ENCODE measurements around the gene PDZD2. TPM values are rescaled to one million over a fixed set of nuclear protein-coding genes. Genes with fewer than 3 reads are reported as not detected.

The PDZD2 gene
- total and polyA plus RNA-seq, 4 donors: 2.8 to 18.0 (median 5.3) TPM

GRCh38 chr5:32018476-32019436 lies 379.8 kb downstream of the PDZD2 start:
- Histone ChIP-seq H3K9me3 (ENCODE audit: control insufficient read depth, low read length) (no peaks in the 10 kb centered on the region), H3K36me3 (ENCODE audit: control insufficient read depth in 1 of 2, insufficient read depth in 2 of 2, low read length in 1 of 2) (no peaks in the 10 kb centered on the region), H3K4me1 (ENCODE audit: control insufficient read depth in 1 of 2, insufficient read depth in 2 of 2, low read length in 2 of 2) (no peaks in the 10 kb centered on the region), H3K27me3 (ENCODE audit: control insufficient read depth in 1 of 2, insufficient read depth in 2 of 2, low read length in 1 of 2) (no peaks in the 10 kb centered on the region), H3K4me3 (ENCODE audit: low read length in 2 of 2) (no peak overlapping the region), H3K27ac (ENCODE audit: low read depth in 1 of 2, low read length in 2 of 2) (no peak overlapping the region)
- WGBS, 2 donors: 61 to 64% methylated on average over 14 of the region's 14 CpGs
- ATAC-seq (ENCODE audit: low FRiP score) (peak; percentile 19), DNase-seq (no peak)
- intact Hi-C loops (cut with DNase I): no loop called here

- 91 to 96% methylated on average over 4 of the region's 4 CpGs for WGBS, 2 donors
These were observed 381.3 kb downstream of the PDZD2 start for GRCh38 chr5:32020271-32020670.

GRCh38 chr5:32020946-32021345 lies 382.0 kb downstream of the PDZD2 start:
- no peak for ATAC-seq (ENCODE audit: low FRiP score)

More at GRCh38 chr5:32020271-32020670, 381.3 kb downstream of the PDZD2 start:
- Histone ChIP-seq H3K36me3 (ENCODE audit: control insufficient read depth in 1 of 2, insufficient read depth in 2 of 2, low read length in 1 of 2) (no peaks in the 10 kb centered on the region), H3K4me1 (ENCODE audit: control insufficient read depth in 1 of 2, insufficient read depth in 2 of 2, low read length in 2 of 2) (no peaks in the 10 kb centered on the region), H3K27ac (ENCODE audit: low read depth in 1 of 2, low read length in 2 of 2) (no peak overlapping the region), H3K4me3 (ENCODE audit: low read length in 2 of 2) (no peak overlapping the region), H3K9me3 (ENCODE audit: control insufficient read depth, low read length) (no peaks in the 10 kb centered on the region), H3K27me3 (ENCODE audit: control insufficient read depth in 1 of 2, insufficient read depth in 2 of 2, low read length in 1 of 2) (no peaks in the 10 kb centered on the region)
- ATAC-seq (ENCODE audit: low FRiP score) (no peak), DNase-seq (no peak)
- intact Hi-C loops (cut with DNase I): no loop called here

GRCh38 chr5:32021771-32022170 lies 382.8 kb downstream of the PDZD2 start:
- Histone ChIP-seq H3K27me3 (ENCODE audit: control insufficient read depth in 1 of 2, insufficient read depth in 2 of 2, low read length in 1 of 2) (no peaks in the 10 kb centered on the region), H3K27ac (ENCODE audit: low read depth in 1 of 2, low read length in 2 of 2) (no peak overlapping the region), H3K4me1 (ENCODE audit: control insufficient read depth in 1 of 2, insufficient read depth in 2 of 2, low read length in 2 of 2) (no peaks in the 10 kb centered on the region), H3K4me3 (ENCODE audit: low read length in 2 of 2) (no peak overlapping the region), H3K9me3 (ENCODE audit: control insufficient read depth, low read length) (no peaks in the 10 kb centered on the region), H3K36me3 (ENCODE audit: control insufficient read depth in 1 of 2, insufficient read depth in 2 of 2, low read length in 1 of 2) (no peaks in the 10 kb centered on the region)
- DNase-seq (no peak), ATAC-seq (ENCODE audit: low FRiP score) (no peak)
- WGBS, 2 donors: 82 to 90% methylated on average over 3 of the region's 3 CpGs
- intact Hi-C loops (cut with DNase I): no loop called here

More at GRCh38 chr5:32020946-32021345, 382.0 kb downstream of the PDZD2 start:
- H3K27me3 ChIP-seq (ENCODE audit: control insufficient read depth in 1 of 2, insufficient read depth in 2 of 2, low read length in 1 of 2): no peaks in the 10 kb centered on the region
- DNase-seq: no peak
- H3K9me3 ChIP-seq (ENCODE audit: control insufficient read depth, low read length): no peaks in the 10 kb centered on the region
- H3K4me1 ChIP-seq (ENCODE audit: control insufficient read depth in 1 of 2, insufficient read depth in 2 of 2, low read length in 2 of 2): no peaks in the 10 kb centered on the region
- intact Hi-C loops (cut with DNase I): no loop called here
- H3K4me3 ChIP-seq (ENCODE audit: low read length in 2 of 2): no peak overlapping the region
- 91% methylated on average over 7 of the region's 7 CpGs for WGBS, 2 donors
- no peaks in the 10 kb centered on the region for H3K36me3 ChIP-seq (ENCODE audit: control insufficient read depth in 1 of 2, insufficient read depth in 2 of 2, low read length in 1 of 2)
- no peak overlapping the region for H3K27ac ChIP-seq (ENCODE audit: low read depth in 1 of 2, low read length in 2 of 2)

GRCh38 chr5:32022638-32023037 lies 383.7 kb downstream of the PDZD2 start:
- H3K27me3 ChIP-seq (ENCODE audit: control insufficient read depth in 1 of 2, insufficient read depth in 2 of 2, low read length in 1 of 2): no peaks in the 10 kb centered on the region
- H3K9me3 ChIP-seq (ENCODE audit: control insufficient read depth, low read length): no peaks in the 10 kb centered on the region
- H3K27ac ChIP-seq (ENCODE audit: low read depth in 1 of 2, low read length in 2 of 2): no peak overlapping the region
- H3K4me3 ChIP-seq (ENCODE audit: low read length in 2 of 2): no peak overlapping the region
- DNase-seq: no peak
- ATAC-seq (ENCODE audit: low FRiP score): no peak
- 95 to 96% methylated on average over 2 of the region's 2 CpGs for WGBS, 2 donors
- no peaks in the 10 kb centered on the region for H3K36me3 ChIP-seq (ENCODE audit: control insufficient read depth in 1 of 2, insufficient read depth in 2 of 2, low read length in 1 of 2)
- intact Hi-C loops (cut with DNase I): no loop called here
- no peaks in the 10 kb centered on the region for H3K4me1 ChIP-seq (ENCODE audit: control insufficient read depth in 1 of 2, insufficient read depth in 2 of 2, low read length in 2 of 2)

- 88 to 89% methylated on average over 8 of the region's 8 CpGs for WGBS, 2 donors
- Histone ChIP-seq H3K9me3 (ENCODE audit: control insufficient read depth, low read length) (no peaks in the 10 kb centered on the region), H3K4me3 (ENCODE audit: low read length in 2 of 2) (no peak overlapping the region), H3K36me3 (ENCODE audit: control insufficient read depth in 1 of 2, insufficient read depth in 2 of 2, low read length in 1 of 2) (no peaks in the 10 kb centered on the region), H3K27ac (ENCODE audit: low read depth in 1 of 2, low read length in 2 of 2) (no peak overlapping the region), H3K27me3 (ENCODE audit: control insufficient read depth in 1 of 2, insufficient read depth in 2 of 2, low read length in 1 of 2) (no peaks in the 10 kb centered on the region), H3K4me1 (ENCODE audit: control insufficient read depth in 1 of 2, insufficient read depth in 2 of 2, low read length in 2 of 2) (no peaks in the 10 kb centered on the region)
- no peak for ATAC-seq (ENCODE audit: low FRiP score)
- intact Hi-C loops (cut with DNase I): no loop called here
- DNase-seq: no peak
These were observed 384.9 kb downstream of the PDZD2 start for GRCh38 chr5:32023816-32024215.

GRCh38 chr5:32024751-32025150 lies 385.8 kb downstream of the PDZD2 start:
- Histone ChIP-seq H3K4me3 (ENCODE audit: low read length in 2 of 2) (no peak overlapping the region), H3K27ac (ENCODE audit: low read depth in 1 of 2, low read length in 2 of 2) (no peak overlapping the region), H3K27me3 (ENCODE audit: control insufficient read depth in 1 of 2, insufficient read depth in 2 of 2, low read length in 1 of 2) (no peaks in the 10 kb centered on the region), H3K36me3 (ENCODE audit: control insufficient read depth in 1 of 2, insufficient read depth in 2 of 2, low read length in 1 of 2) (no peaks in the 10 kb centered on the region), H3K9me3 (ENCODE audit: control insufficient read depth, low read length) (no peaks in the 10 kb centered on the region), H3K4me1 (ENCODE audit: control insufficient read depth in 1 of 2, insufficient read depth in 2 of 2, low read length in 2 of 2) (no peaks in the 10 kb centered on the region)
- 96% methylated on average over 2 of the region's 2 CpGs for WGBS, 2 donors
- ATAC-seq (ENCODE audit: low FRiP score): no peak
- intact Hi-C loops (cut with DNase I): no loop called here
- DNase-seq: no peak

- H3K4me1 ChIP-seq (ENCODE audit: control insufficient read depth in 1 of 2, insufficient read depth in 2 of 2, low read length in 2 of 2): no peaks in the 10 kb centered on the region
- peak overlapping the region in 1 of 2 donors; percentile 2 for H3K27ac ChIP-seq (ENCODE audit: low read depth in 1 of 2, low read length in 2 of 2)
- no peak overlapping the region for H3K4me3 ChIP-seq (ENCODE audit: low read length in 2 of 2)
- no peaks in the 10 kb centered on the region for H3K9me3 ChIP-seq (ENCODE audit: control insufficient read depth, low read length)
- no peaks in the 10 kb centered on the region for H3K27me3 ChIP-seq (ENCODE audit: control insufficient read depth in 1 of 2, insufficient read depth in 2 of 2, low read length in 1 of 2)
- no peaks in the 10 kb centered on the region for H3K36me3 ChIP-seq (ENCODE audit: control insufficient read depth in 1 of 2, insufficient read depth in 2 of 2, low read length in 1 of 2)
- no peak for DNase-seq
- intact Hi-C loops (cut with DNase I): no loop called here
- WGBS, 2 donors: 55 to 58% methylated on average over 14 of the region's 14 CpGs
- ATAC-seq (ENCODE audit: low FRiP score): peak; percentile 33
These were observed 388.3 kb downstream of the PDZD2 start for GRCh38 chr5:32027093-32027716.

Measured in aorta (tissue), 5 donors.